ENCODE measurements around the gene BPIFB1.

Gene BPIFB1

DNA sequence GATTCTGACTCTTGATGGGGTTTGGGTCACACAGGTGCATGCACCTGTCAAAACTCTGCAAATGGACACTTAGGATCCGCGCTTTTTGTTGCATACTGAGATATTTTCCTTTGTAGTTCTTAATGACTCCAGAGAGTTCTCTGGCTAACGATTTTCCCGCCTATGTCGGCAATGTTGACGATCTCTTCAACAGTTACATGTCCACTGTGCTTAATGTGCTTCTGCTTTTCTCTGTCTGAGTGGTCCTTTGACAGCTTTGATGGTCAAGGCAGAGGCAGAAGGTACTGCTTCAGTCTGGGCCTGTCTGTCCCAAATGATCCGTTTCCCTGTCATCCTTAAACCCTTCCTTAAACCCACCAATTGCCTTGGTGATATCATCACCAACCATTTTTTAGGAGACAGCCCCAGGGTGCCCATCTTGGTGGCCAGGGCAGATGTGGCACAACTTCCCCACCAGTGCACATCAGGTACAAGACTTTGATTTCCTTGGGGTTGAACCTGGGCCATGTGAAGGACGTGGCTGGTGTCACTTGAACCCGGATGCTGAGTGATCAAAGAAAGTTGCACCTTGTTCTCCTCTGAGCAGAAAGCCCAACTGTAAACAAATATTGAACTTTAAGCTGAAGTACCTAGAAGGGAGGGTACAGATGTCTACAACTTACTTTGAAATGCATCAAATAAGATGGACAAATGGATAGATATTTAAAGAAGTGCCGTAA lies 10.7 kb upstream of the BPIFB1 start:
- no peak for DNase-seq (ENCODE audit: low read depth, low spot score)

DNA sequence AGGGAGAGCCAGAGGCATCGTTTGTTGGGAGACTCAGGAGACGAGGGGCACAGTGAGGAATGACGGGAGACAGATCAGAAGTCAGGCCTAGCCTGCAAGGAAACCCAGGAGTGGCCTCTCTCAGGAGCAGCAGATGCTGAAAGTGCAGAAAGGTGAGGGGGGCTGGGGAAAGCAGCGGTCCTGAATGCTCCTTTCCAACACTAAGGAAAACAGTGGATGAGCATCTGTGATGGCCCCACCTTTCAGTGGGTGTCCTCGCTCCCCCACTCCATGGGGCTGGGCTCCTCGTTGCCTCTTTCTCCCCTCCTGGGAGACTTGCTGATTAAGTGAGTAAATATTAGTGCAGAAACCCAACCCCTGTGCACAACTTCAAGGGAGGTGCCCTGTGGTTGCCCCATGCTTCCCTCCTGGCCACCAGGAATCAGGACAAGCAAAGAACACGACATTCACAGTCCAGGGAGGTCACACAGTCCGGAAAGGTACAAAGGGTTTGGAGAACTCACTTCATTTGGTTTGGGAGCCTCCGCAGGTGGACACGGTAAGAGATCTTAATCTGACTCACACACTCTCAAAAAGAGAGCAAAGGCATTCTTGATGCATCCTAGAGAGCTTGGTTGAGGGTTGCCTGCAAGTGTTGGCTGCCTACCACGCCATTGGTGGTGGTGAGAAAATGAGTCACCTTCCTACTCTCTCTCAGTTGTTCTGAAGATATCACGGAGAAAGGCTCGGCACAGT lies 9.7 kb upstream of the BPIFB1 start:
- no peak for DNase-seq (ENCODE audit: low read depth, low spot score)

DNA sequence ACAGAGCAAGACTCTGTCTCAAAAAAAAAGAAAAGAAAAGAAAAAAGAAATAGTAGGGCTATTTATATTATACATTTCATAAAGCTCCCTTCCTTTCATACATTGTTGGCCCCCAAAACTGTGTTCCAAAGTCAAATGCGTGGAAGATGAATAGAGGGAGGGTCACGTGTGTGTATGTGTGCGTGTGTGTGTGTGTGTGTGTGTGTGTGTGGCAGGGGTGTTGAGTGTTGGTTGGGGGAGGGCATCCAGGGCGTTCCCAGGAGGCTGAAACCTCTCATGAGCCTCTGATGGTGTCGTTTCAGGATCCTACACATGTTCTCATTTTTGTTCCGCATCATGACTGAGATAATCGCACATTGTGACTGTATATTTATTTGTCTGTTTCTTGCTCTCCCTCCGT lies 7.8 kb upstream of the BPIFB1 start:
- DNase-seq (ENCODE audit: low read depth, low spot score), result no peak

DNA sequence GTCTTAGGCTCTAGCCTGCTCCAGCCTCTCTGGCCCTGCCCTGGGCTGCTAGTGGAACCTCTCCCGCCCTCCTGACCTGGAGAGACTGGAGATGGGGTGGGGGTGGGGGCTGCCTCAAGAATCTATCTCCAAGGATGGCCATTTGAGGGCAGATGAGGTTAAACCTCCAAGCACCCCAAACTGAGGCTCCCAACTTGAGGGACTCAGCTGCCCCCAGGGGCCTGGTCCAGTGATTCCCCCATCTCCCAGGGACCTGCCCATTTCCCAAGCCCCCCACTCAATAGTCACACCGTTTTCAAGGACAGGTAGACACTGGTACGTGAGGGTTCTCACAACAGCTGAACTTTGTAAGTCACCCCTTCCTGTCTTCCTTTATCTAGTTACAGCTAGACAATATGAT lies 7.1 kb upstream of the BPIFB1 start:
- DNase-seq (ENCODE audit: low read depth, low spot score), result no peak

DNA sequence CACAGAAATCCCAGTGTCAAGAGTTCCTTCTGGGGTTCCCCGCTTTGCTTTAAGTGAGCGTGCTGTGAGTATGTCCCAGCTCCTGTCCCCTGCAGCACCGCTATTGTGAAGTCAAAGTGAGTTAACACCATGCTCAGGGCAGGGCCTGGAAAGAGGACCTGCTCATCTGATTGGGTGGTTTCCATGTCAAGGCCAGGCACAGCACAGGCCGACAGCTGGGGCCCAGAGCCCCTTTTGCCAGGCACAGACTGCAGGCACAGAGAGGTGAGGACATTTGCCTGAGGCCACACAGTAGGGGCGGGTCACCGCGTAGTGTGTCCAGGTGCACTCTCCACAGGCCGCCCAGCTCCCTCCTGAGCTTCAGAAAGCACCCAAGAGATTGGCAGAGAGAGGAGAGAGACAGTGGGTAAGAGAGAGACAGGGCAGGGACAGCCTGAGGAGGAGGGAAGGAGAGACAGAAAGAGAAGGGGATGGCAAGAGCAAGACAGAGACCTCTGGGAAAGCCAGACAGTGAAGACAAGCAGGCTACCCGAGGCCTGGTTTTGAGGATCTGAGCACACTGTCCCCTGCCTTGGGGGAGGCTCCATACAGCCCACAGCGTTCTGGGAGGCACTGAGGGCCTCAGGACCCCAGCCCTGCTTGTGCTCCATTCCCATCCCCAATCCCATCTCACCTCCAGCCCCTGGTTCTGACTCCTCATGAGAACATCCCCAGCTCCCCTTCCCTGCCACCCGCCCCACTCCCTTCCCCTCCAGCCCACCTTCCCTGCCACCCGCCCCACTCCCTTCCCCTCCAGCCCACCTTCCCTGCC lies 6.5 kb upstream of the BPIFB1 start:
- DNase-seq (ENCODE audit: low read depth, low spot score), result no peak

DNA sequence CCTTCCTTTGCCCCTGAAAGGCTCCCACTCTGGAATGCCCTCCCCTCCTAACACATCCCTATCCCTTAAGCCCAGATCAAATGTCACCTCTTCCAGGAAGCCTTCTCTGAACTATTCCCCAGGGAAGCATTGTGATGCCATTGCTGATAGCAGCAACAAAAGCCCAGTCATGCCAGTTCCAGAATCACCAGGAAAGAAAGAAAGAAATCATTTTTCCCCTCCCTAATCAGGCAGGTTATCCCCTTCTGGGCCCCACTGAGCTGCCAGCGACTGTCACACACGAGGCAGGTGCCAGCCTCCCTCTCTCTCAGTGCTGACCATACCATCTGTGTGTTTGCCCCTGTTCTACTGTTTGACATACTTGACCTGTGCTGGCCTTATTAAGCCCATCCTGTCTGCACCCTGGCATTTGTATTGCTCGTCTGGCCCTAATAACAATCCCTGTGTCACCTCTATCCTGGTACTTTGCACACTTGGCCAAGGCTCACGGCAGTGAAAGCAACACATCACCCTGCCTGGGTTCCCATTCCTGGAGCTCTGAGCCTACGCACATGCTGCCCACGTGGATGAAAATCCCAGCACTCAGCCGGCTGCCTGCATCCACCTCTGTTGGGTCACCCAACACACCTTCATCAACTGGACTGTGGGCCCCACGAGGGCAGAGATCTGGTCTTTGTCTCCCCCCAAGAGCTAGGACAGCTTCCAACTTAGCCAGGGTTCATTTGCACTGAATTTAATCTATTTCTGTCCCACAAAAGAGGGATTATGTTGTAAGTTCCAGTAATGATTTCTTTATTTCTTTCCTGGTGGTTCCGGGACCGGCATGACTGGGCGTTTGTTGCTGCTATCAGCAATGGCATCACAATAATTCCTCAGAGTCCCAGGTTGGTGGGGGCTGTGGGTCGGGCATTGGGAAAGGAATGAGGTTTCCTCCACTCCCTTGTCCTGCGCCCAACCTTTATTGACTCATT lies 5.3 kb upstream of the BPIFB1 start:
- no peak for DNase-seq (ENCODE audit: low read depth, low spot score)

DNA sequence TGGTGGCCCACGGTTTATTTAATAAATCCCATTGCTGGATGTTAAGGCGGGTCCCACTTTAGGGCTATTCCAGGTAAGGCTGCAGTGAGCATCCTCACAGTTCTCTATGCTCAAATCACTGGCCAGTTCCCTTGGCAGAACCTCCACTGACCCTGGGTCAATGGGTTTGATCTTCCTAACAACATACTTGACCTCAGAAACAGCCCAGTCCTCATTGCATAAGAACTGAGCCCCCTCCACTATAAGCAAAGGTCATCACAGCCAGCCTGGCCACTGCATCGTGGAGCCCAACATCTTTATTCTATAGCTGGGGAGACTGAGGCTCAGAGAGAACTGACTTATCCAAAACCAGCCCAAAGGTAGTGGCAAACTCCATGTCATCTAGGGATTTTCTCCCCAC lies 4.3 kb upstream of the BPIFB1 start:
- no peak for DNase-seq (ENCODE audit: low read depth, low spot score)

DNA sequence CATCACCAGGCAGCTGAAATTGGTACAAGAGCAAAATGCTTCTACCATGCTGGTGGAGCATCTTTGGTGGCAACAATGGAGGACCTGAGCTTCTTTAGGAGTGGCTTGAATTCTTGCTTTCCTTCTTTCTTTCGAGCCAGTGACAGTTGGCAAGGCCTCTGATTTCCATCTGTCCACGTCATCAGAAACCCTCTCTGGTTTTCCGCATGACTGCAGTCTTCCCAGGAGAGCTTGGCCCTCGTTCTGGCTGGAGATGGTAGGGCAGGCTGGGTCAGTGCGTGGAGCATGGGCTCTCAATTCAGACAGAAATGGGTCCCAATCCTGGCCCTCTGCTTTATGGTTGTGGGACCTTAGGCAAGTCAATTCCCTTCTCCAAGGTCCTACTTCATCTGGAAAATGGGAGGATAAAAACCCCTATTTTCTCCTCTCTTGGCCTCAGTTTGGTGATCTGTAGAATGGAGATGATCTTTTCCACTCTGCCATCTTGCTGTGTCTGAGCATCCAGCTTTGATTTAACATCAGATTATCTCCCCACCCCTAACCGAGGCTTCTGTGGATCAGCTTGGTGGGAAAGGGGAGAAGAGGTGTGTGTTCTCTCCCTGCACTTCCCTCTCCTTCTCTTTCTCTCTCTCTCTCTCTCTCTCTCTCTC lies 3.6 kb upstream of the BPIFB1 start:
- DNase-seq (ENCODE audit: low read depth, low spot score), result no peak

DNA sequence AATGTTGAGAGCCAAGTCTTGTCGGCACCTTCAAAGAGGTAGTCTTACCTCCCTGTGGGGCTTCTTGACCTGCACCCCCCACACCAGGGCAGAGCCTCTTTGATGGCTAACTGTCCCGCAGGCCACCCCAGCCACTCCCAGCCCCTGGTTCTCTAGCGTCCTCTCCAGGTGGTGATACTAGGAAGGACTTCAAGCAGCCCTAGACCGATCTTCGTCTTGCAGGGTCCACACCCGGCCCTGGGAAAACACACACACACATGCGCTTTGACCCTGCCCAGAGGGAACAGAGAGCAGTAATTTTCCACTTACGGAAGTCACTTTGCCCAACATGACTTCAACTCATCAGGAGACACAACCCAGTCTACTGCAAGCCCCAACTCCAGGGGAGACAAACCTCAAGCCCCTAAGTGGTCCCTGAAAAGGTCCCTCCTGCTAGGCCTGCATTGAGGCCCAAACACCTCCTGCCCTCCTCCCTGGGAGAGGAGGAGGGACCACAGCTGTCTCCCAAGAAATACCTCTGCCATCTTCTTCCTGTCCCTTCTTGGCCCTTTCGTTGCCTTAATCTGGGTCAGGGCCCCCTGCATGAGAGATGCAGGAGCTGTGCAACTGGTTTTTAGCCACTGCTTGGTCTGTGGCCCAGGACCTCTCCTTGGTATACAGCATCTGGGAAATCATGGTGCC lies 2.9 kb upstream of the BPIFB1 start:
- DNase-seq (ENCODE audit: low read depth, low spot score), result no peak

DNA sequence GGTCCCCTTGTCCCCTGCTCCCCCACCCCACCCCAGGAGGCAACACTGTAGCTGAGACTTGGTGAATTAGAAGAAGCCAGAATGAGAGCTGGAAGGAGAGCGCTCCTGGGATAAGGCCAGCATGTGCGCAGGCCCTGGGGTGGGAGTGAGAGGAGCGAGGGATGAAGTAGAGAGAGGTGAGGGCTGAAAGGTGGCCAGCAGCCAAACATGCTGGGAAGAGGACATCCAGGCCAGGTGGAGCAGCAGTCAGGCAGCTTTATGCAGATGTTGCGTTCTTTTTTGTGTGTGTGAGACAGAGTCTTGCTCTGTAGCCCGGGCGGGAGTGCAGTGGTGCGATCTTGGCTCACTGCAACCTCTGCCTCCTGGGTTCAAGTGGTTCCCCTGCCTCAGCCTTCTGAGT lies 2.2 kb upstream of the BPIFB1 start:
- no peak for DNase-seq (ENCODE audit: low read depth, low spot score)

DNA sequence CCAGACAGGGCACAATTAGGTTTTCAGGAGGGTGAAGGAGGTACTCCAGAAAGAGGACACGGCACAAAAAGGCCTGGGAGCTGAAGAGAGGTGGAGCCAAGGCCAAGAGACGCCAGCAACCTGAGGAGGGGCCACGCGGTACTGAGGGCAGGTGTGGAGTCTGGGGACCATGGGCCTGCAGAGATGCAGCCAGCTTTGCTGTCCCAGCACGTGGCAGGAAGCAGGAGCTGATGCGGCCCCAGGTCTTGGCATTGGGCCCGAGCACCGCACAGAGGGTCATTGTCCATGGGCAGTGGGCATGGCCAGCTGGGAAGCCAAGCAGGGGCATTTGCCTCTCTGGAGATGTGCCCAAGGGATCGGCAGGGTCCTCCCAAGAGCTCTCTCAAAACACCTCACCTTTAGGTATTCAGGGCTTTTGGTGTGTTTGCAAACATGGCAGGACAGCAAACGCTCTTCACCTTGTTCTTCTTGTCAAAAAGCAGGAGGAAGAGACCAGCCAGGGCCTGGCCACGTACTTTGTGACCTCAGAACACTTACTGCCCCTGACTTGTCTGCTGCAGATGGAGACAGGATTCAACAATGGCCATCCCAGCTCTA lies 1.4 kb upstream of the BPIFB1 start:
- no peak for DNase-seq (ENCODE audit: low read depth, low spot score)

DNA sequence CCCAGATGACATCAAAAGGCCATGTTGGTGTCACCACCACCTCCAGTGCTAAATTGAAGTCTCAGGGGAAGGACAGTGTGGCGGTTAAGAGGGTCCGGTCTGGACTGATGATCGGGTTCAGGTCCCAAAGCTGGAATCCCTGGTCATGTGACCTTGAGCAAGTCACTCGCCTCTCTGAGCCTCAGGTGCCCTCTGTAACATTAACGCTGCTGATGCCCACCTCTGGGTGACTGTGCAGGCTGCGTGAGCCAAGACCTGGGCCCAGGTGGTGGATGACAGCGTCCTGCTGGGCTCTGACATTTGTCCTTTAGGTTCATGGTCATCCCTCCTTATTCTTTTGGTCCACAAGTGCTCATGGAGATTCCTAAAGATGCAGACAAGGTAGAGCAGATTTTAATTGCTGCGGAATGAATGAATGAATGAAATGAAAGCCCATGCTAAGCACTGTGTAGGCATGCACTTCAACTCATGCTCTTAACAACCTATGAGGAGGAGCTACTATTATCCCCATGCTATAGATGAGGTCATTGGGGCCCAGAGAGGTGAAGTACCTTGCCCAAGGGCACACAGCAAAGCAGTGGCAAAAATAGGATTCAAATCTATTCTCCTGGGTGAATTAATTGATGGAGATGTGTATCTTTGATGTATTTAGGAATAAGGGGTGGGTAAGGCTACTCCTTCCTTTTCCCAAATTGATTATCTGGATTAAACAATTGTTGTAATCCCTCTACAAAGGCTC lies 649 bp upstream of the BPIFB1 start:
- DNase-seq (ENCODE audit: low read depth, low spot score), result no peak

DNA sequence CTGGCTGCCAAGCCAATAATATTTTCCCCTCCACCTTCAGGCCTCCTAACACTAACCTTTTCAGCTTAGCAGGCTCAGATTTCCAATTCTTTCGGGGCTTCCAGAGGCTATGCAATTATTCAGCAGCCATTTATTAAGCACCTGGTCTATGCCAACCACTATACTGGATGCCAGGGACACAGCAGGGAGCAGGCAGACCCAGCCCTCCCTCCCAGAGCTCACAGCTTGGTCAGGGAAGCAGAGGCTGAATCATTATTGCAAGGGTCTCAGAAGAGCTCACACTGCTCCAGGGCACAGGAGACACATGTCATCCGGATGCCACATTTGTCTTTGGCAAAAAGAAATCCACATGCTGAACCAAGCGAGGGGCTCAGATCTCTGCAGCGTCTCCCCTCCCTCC lies 1.3 kb downstream of the BPIFB1 start:
- DNase-seq (ENCODE audit: low read depth, low spot score), result no peak

DNA sequence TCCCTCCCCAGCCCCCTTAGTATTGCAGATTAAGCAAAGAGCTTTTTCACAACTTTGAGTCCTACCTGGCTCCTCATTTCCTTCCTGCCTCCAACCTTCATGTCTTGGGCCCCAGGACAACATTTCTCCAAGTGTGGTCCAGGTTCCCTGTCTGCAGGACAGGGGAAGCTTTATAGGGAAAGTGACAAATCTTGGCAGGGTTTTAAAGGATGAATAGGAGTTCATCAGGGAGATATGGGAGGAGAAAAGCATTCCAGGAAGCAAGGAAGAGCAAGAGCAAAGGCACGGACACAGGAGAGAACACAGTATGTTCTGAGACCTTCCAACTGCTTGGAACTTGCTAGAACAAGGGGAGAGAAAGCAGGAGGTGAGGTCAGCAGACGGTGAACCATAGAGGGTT lies 1.9 kb downstream of the BPIFB1 start:
- DNase-seq (ENCODE audit: low read depth, low spot score), result no peak

DNA sequence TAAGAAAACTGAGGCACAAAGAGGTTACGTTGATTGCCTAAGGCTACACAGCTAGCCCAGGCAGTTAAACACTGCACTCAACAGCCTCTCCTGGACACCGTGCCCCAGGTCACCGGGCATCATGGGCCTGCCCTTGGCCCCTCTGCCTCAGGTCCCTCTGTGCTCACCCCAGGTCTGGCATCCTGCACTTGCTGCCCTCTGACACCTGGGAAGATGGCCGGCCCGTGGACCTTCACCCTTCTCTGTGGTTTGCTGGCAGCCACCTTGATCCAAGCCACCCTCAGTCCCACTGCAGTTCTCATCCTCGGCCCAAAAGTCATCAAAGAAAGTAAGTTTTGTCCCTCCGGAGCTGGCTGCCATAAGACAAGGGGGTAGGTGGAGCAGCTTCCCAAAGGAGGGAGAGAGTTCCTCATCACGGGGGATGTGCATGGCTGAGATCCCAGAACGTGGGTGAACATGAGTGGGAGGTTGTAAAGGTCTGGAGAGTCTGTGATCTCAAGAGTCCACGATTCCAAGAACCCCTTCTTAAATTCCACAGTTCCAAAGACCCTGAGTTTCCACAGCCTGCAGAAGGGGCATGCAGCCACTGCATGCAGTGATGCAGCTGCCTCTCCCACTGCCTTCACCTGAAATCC lies 3.0 kb downstream of the BPIFB1 start:
- DNase-seq (ENCODE audit: low read depth, low spot score), result no peak

DNA sequence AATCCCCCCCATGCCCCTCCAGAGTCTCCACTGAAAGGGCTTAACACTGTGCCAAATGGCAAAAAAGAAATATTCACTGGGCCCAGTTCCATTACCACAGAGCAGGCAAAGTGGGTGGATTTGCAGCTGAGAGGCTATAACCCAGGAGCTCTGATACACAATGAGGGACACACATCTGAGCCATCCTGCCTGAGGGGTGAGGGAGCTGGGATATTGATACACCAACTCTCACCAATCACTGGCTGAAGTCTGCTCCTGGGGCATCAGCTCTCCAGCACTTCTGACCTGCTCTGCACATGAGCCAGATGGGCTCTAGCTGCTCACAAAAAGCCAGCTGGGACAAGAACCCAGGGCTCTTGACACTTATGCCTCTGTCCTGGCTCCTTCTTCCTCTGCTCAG lies 4.9 kb downstream of the BPIFB1 start:
- DNase-seq (ENCODE audit: low read depth, low spot score), result no peak

DNA sequence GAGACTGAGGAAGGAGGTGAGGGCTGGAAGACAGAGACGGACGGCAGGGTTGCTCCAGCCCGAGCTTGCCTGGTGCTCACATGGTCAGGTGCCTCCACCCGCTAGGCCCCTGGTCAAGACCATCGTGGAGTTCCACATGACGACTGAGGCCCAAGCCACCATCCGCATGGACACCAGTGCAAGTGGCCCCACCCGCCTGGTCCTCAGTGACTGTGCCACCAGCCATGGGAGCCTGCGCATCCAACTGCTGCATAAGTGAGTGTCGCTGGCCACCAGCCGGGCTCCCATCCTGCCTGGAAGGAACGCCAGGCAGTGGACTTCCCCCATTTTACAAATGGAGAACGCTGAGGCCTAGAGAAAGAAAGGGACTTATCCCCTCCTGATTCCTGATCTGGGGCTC lies 7.8 kb downstream of the BPIFB1 start:
- no peak for DNase-seq (ENCODE audit: low read depth, low spot score)

DNA sequence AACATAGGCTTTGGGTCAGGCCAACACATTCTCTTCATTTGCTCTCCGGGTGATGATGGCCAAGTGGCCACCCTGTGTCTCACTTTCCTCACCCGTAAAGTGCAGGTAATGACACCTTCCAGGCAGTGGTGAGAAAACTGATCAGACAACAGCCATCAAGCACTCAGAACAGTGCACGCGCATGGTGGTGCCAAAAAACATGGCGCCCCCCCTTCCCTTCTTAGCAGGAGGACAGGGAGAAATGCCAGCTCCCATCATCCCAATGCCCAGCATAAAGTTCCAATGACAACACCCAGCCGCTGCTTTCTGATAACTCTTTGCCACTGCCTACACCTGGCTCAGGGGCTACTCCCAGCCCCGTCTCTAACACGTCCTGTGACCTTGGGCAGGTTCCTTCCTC lies 8.4 kb downstream of the BPIFB1 start:
- DNase-seq (ENCODE audit: low read depth, low spot score), result no peak

DNA sequence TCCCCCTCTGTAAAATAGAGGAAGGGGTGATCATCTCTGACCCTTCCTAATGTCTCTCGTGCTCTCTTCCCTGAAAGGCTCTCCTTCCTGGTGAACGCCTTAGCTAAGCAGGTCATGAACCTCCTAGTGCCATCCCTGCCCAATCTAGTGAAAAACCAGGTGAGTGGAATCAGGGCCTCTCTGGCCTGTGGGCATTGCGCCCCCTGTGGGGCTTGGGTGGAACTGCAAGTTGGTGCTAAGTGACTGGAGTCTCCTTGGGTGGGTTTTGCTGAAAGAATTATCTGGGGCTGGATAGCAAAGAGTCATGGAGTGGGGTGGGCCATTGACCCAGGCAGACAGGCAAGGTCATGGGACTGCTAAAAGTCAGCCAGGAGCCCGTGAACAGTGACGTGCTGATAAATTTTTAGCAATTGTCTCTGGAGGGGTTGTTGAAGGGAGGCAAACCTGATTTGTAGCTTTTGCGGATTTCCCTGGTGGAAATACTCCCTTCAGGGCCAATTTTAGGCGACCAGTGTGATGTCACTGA lies 8.9 kb downstream of the BPIFB1 start:
- DNase-seq (ENCODE audit: low read depth, low spot score), result peak; percentile 56

Measured in activated CD4-positive, CD25-positive, alpha-beta regulatory T cell treated with anti-CD3 and anti-CD28 coated beads, Interleukin-2, amount 50 U/mL, for 16 hours (primary cell).